K562 (cell line): ENCODE data around the gene LIN9. TPM values are rescaled to one million over a fixed set of nuclear protein-coding genes. Genes with fewer than 3 reads are reported as not detected.

ENCODE experiments used
- ARHGAP35 ChIP-seq: fragments of 450-650 bp; IDR thresholded peaks from 2 replicates; pipeline ENCODE4 v1.6.1; 2018; ENCODE audit not compliant: partially characterized antibody
- ASH1L ChIP-seq: fragments of 450-650 bp; IDR thresholded peaks from 2 replicates; pipeline ENCODE4 v1.6.1; 2018; ENCODE audit warnings: borderline replicate concordance, mild to moderate bottlenecking, low read depth; ENCODE audit not compliant: partially characterized antibody
- CBFB ChIP-seq: sonication (generic); formaldehyde crosslinking; IDR thresholded peaks from 2 replicates; pipeline ENCODE4 v1.4.0; 2020; ENCODE audit warnings: mild to moderate bottlenecking, missing genetic modification reagents
- CREBBP ChIP-seq: IDR thresholded peaks from one replicate; pipeline ENCODE4 v1.6.1; 2012; ENCODE audit warnings: low read depth, mild to moderate bottlenecking, control low read depth, inconsistent platforms, low read length
- FOS ChIP-seq: IDR thresholded peaks from 3 replicates; pipeline ENCODE4 v1.6.1; 2011; ENCODE audit not compliant: insufficient read length; ENCODE audit errors: extremely low read depth
- HSF4 ChIP-seq: fragments of 250-450 bp; sonication (Bioruptor Pico); IDR thresholded peaks from 2 replicates; pipeline ENCODE4 v2.1.2; 2022; ENCODE audit warnings: mild to moderate bottlenecking, moderate library complexity, borderline replicate concordance
- IRF2 ChIP-seq: sonication (generic); formaldehyde crosslinking; IDR thresholded peaks from 2 replicates; pipeline ENCODE4 v1.8.1; 2022; ENCODE audit warnings: mild to moderate bottlenecking, missing genetic modification reagents
- KDM1A ChIP-seq, 2 experiments: fragments of 450-650 bp; IDR thresholded peaks; 2 replicates each; pipeline ENCODE4 v1.6.1; 2016; ENCODE audit warnings: mild to moderate bottlenecking in 2 of 2
- KDM5B ChIP-seq: fragments of 200-600 bp; sonication (generic); IDR thresholded peaks from 2 replicates; pipeline ENCODE4 v1.6.1; 2012; ENCODE audit warnings: low read depth, mild to moderate bottlenecking, moderate library complexity, low read length, control low read depth, inconsistent platforms; ENCODE audit not compliant: insufficient replicate concordance
- NFE2L1 ChIP-seq: fragments of 450-650 bp; IDR thresholded peaks from 2 replicates; pipeline ENCODE4 v1.6.1; 2016; ENCODE audit warnings: missing genetic modification characterization, low read depth, mild to moderate bottlenecking, missing compliant biosample characterization, moderate library complexity, borderline replicate concordance
- POU5F1 ChIP-seq: fragments of 150-350 bp; IDR thresholded peaks from 2 replicates; pipeline ENCODE4 v1.6.1; 2014; ENCODE audit warnings: borderline replicate concordance, low read length, low read depth, mild to moderate bottlenecking; ENCODE audit not compliant: partially characterized antibody
- SIN3A ChIP-seq, 2 experiments: fragments of 150-350 bp in 1 of 2; IDR thresholded peaks; 2 replicates each; pipeline ENCODE4 v1.6.1; 2011 to 2016; ENCODE audit warnings: borderline replicate concordance in 2 of 2, low read depth in 2 of 2, low read length in 2 of 2, mild to moderate bottlenecking in 2 of 2, moderate library complexity in 2 of 2; ENCODE audit not compliant: control insufficient read depth in 1 of 2
- SMARCE1 ChIP-seq: fragments of 450-650 bp; IDR thresholded peaks from 2 replicates; pipeline ENCODE4 v1.7.1; 2016; ENCODE audit warnings: mild to moderate bottlenecking
- SPI1 ChIP-seq: IDR thresholded peaks from 2 replicates; pipeline ENCODE4 v1.6.1; 2011; ENCODE audit warnings: low read depth, low read length, control low read depth, borderline replicate concordance
- SREBF1 ChIP-seq: fragments of 150-350 bp; IDR thresholded peaks from 2 replicates; pipeline ENCODE4 v1.6.1; 2014; ENCODE audit warnings: antibody characterized with exemption, low read depth, low read length, borderline replicate concordance
- TBP ChIP-seq: optimal IDR thresholded peaks from 2 replicates; pipeline ENCODE3; 2011; ENCODE audit warnings: low read depth, low read length, improper control_type of control experiment
- U2AF1 ChIP-seq: fragments of 200-400 bp; formaldehyde crosslinking; optimal IDR thresholded peaks from 2 replicates; pipeline ENCODE3; 2017; ENCODE audit warnings: mild to moderate bottlenecking, low read depth, low read length, moderate library complexity
- ZNF696 ChIP-seq: fragments of 250-450 bp; sonication (Bioruptor Pico); conservative IDR thresholded peaks from 2 replicates; pipeline ENCODE4 v1.4.0; 2020; ENCODE audit warnings: mild to moderate bottlenecking, moderate library complexity
- polyA plus RNA-seq, 8 experiments: library from polyadenylated mRNA; depleted of rRNA in 4 of 8; stranded (reverse) in 5 of 8; unstranded in 3 of 8; fragments of >200 nt; fragmentation: Nextera tagmentation in 2 of 8; fragmentation: Illumina TruSeq in 1 of 8; extraction: Ambion mirVana in 2 of 8; extraction: Trizol in 1 of 8; gene quantifications; 2 replicates each; pipeline versions ENCODE4 v1.2.1 to v1.2.3, GENCODE V29; 2011 to 2014; ENCODE audit warnings: inconsistent platforms in 1 of 8, missing spikeins in 1 of 8
- total RNA-seq, 7 experiments: library from RNA; depleted of rRNA in 6 of 7; stranded (reverse); fragments of >200 nt in 6 of 7; fragmentation: Illumina TruSeq in 2 of 7; extraction: Trizol in 2 of 7; gene quantifications; 2 replicates each; pipeline versions ENCODE4 v1.2.1 to v1.2.3, GENCODE V29; 2011 to 2021; ENCODE audit warnings: low replicate concordance in 1 of 7
- TF ChIP-seq, protein P1 (sequence below): fragments of 250-450 bp; sonication (Bioruptor Pico); IDR thresholded peaks from 2 replicates; pipeline ENCODE4 v1.5.1; 2021; ENCODE audit warnings: mild to moderate bottlenecking
- TF ChIP-seq, protein P2 (sequence below): conservative IDR thresholded peaks from 2 replicates; pipeline ENCODE4 v1.6.1; 2011; ENCODE audit warnings: low read depth, mild to moderate bottlenecking, low read length; ENCODE audit not compliant: control insufficient read depth
- TF ChIP-seq, protein P3 (sequence below): fragments of 450-650 bp; IDR thresholded peaks from 2 replicates; pipeline ENCODE4 v1.6.1; 2018; ENCODE audit warnings: mild to moderate bottlenecking, low read depth; ENCODE audit not compliant: partially characterized antibody
- TF ChIP-seq, protein P4 (sequence below): IDR thresholded peaks from 2 replicates; pipeline ENCODE4 v1.6.1; 2016; ENCODE audit warnings: missing genetic modification characterization, missing compliant biosample characterization

LIN9 gene
- total and polyA plus RNA-seq, 9 of the 15 experiments (the other 6 are each of a cell fraction or from before 2014, with no cell fraction given), result 18.8 to 33.0 (median 25.5) TPM

DNA sequence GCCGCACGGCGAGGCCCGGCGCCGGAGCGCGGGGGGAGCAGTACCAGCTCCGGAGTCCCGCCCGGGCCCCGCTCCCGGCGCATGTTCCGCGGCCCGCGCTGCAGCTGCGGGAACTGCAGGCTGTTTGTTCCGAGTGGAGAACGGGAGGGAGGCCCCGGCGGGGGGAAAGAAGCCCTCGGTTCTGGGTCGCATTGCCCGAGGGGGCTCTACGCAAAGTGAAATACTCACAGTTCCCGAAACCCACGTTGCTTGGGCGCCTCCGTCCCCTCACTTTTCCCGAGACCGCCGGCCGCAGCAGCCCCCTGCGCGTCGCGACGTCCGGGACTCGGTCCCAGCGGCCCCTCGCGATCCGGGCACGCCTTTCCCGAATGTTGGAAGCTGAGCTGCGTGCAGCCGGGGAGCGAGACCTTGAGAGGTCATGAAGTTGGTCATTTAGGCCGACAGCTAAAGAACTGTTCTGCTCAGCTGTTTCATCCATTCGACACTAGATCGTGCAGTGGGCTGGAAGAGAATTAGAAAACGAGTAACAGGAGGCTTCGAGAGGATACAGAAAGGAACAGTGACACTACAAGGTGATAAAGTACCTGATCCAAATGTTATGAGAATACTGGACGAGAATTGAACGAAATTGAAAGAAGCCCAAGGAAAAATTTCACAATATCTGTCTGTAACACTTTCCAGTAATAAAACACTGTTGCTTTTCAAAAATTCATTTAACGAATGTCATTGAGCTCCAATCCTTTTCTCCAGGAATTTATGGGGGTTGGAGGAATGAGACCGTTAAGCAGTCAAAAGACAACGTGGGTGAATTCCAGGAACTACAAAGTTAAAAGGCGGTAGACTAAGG, 657 bp upstream of the LIN9 start (continued):
- TF ChIP-seq SIN3A (IDR thresholded peaks at IDR 0.05; ENCODE audit: borderline replicate concordance in 2 of 2, control insufficient read depth in 1 of 2, low read depth in 2 of 2, low read length in 2 of 2) (no peak), POU5F1 (no peak), U2AF1 (no peak), FOS (no peak), CREBBP (no peak), TBP (peak; percentile 30), SREBF1 (no peak), SPI1 (no peak), IRF2 (CRISPR knock-in tag) (no peak), ARHGAP35 (no peak), KDM5B (no peak), SMARCE1 (peak; percentile 29; the same call in 1 of the 2 replicates), HSF4 (CRISPR knock-in tag) (no peak), CBFB (no peak), KDM1A (IDR thresholded peaks at IDR 0.05) (no peak), ZNF696 (no peak), NFE2L1 (tag) (no peak), ASH1L (no peak)
- TF ChIP-seq, protein P1, sequence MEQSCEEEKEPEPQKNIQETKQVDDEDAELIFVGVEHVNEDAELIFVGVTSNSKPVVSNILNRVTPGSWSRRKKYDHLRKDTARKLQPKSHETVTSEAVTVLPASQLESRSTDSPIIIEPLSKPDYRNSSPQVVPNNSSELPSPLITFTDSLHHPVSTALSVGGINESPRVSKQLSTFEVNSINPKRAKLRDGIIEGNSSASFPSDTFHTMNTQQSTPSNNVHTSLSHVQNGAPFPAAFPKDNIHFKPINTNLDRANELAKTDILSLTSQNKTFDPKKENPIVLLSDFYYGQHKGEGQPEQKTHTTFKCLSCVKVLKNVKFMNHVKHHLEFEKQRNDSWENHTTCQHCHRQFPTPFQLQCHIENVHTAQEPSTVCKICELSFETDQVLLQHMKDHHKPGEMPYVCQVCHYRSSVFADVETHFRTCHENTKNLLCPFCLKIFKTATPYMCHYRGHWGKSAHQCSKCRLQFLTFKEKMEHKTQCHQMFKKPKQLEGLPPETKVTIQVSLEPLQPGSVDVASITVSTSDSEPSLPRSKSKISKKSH (CRISPR knock-in tag), result no peak
- TF ChIP-seq, protein P2, sequence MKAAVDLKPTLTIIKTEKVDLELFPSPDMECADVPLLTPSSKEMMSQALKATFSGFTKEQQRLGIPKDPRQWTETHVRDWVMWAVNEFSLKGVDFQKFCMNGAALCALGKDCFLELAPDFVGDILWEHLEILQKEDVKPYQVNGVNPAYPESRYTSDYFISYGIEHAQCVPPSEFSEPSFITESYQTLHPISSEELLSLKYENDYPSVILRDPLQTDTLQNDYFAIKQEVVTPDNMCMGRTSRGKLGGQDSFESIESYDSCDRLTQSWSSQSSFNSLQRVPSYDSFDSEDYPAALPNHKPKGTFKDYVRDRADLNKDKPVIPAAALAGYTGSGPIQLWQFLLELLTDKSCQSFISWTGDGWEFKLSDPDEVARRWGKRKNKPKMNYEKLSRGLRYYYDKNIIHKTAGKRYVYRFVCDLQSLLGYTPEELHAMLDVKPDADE, result no peak; the same call in 1 of the 2 replicates
- TF ChIP-seq, protein P3, sequence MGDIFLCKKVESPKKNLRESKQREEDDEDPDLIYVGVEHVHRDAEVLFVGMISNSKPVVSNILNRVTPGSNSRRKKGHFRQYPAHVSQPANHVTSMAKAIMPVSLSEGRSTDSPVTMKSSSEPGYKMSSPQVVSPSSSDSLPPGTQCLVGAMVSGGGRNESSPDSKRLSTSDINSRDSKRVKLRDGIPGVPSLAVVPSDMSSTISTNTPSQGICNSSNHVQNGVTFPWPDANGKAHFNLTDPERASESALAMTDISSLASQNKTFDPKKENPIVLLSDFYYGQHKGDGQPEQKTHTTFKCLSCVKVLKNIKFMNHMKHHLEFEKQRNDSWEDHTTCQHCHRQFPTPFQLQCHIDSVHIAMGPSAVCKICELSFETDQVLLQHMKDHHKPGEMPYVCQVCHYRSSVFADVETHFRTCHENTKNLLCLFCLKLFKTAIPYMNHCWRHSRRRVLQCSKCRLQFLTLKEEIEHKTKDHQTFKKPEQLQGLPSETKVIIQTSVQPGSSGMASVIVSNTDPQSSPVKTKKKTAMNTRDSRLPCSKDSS, result no peak
- TF ChIP-seq, protein P4, sequence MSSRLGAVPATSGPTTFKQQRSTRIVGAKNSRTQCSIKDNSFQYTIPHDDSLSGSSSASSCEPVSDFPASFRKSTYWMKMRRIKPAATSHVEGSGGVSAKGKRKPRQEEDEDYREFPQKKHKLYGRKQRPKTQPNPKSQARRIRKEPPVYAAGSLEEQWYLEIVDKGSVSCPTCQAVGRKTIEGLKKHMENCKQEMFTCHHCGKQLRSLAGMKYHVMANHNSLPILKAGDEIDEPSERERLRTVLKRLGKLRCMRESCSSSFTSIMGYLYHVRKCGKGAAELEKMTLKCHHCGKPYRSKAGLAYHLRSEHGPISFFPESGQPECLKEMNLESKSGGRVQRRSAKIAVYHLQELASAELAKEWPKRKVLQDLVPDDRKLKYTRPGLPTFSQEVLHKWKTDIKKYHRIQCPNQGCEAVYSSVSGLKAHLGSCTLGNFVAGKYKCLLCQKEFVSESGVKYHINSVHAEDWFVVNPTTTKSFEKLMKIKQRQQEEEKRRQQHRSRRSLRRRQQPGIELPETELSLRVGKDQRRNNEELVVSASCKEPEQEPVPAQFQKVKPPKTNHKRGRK, result no peak
